H1 (cell line): Measurements from ENCODE around the gene MARCKS.
"Not testable (repeated sequence)": the region's sequence is repeated elsewhere in the genome, so short reads cannot be mapped to it uniquely, and the experiment has no call there.

Source experiments
- ATF3 ChIP-seq: IDR thresholded peaks from 2 replicates; pipeline ENCODE4 v1.6.1; 2011; ENCODE audit warnings: low read depth, mild to moderate bottlenecking, low read length; ENCODE audit not compliant: insufficient read depth
- BACH1 ChIP-seq: IDR thresholded peaks from 2 replicates; pipeline ENCODE4 v1.6.1; 2012; ENCODE audit warnings: low read length, improper control_type of control experiment
- BCL11A ChIP-seq, 2 experiments: IDR thresholded peaks; one replicate each; pipeline ENCODE4 v1.6.1; 2011; ENCODE audit warnings: low read depth in 2 of 2, low read length in 2 of 2, mild to moderate bottlenecking in 2 of 2
- BRCA1 ChIP-seq: IDR thresholded peaks from 2 replicates; pipeline ENCODE4 v1.6.1; 2012; ENCODE audit warnings: low read depth, low read length, improper control_type of control experiment
- CHD7 ChIP-seq: fragments of 300-600 bp; sonication (generic); IDR thresholded peaks from 2 replicates; pipeline ENCODE4 v1.7.1; 2012; ENCODE audit warnings: low read length, moderate library complexity, mild to moderate bottlenecking, inconsistent platforms; ENCODE audit not compliant: insufficient replicate concordance
- CTCF ChIP-seq, 3 experiments: IDR thresholded peaks; 1 replicate in 2 of 3; 2 replicates in 1 of 3; pipeline versions ENCODE4 v1.5.1 to v1.6.1; 2011; ENCODE audit warnings: low read length in 3 of 3, mild to moderate bottlenecking in 3 of 3, inconsistent platforms in 2 of 3, low read depth in 1 of 3, moderate library complexity in 1 of 3; ENCODE audit not compliant: insufficient read depth in 1 of 3; ENCODE audit errors: control extremely low read depth in 1 of 3
- EZH2 ChIP-seq: fragments of 200-600 bp; sonication (generic); IDR thresholded peaks from 2 replicates; pipeline ENCODE4 v1.7.1; 2012; ENCODE audit warnings: low read depth, mild to moderate bottlenecking, moderate library complexity, low read length, inconsistent platforms; ENCODE audit not compliant: severe bottlenecking
- PHF8 ChIP-seq: fragments of 200-600 bp; sonication (generic); conservative IDR thresholded peaks from 2 replicates; pipeline ENCODE4 v1.7.1; 2012; ENCODE audit warnings: low read depth, mild to moderate bottlenecking, inconsistent platforms, low read length, moderate library complexity
- RAD21 ChIP-seq, 2 experiments: IDR thresholded peaks in 1 of 2; conservative IDR thresholded peaks in 1 of 2; 2 replicates each; pipeline ENCODE4 v1.6.1; 2011; ENCODE audit warnings: low read depth in 2 of 2, low read length in 2 of 2, improper control_type of control experiment in 1 of 2, inconsistent platforms in 1 of 2, mild to moderate bottlenecking in 1 of 2, moderate library complexity in 1 of 2
- RFX5 ChIP-seq: IDR thresholded peaks from 2 replicates; pipeline ENCODE4 v1.6.1; 2011; ENCODE audit warnings: low read depth, low read length, improper control_type of control experiment, borderline replicate concordance
- RXRA ChIP-seq: IDR thresholded peaks from 2 replicates; pipeline ENCODE4 v1.6.1; 2011; ENCODE audit warnings: low read depth, mild to moderate bottlenecking, low read length, moderate library complexity; ENCODE audit not compliant: insufficient read depth
- SIX5 ChIP-seq: IDR thresholded peaks from 2 replicates; pipeline ENCODE4 v1.6.1; 2011; ENCODE audit warnings: mild to moderate bottlenecking, low read depth, low read length
- SRF ChIP-seq: IDR thresholded peaks from 2 replicates; pipeline ENCODE4 v1.6.1; 2011; ENCODE audit warnings: mild to moderate bottlenecking, low read depth, low read length, moderate library complexity

DNA sequence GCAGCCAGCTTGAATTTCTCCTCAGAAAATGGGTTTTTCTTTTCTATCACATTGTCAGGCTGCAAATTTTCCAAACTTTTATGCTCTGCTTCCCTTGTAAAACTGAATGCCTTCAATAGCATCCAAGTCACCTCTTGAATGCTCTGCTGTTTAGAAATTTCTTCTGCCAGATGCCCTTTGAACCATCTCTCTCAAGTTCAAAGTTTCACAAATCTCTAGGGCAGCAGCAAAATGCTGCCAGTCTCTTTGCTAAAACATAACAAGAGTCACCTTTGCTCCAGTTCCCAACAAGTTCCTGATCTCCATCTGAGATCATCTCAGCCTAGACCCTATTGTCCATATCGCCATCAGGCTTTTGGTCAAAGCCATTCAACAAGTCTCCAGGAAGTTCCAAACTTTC is 53.1 kb downstream of the MARCKS start:
- TF ChIP-seq CTCF (IDR thresholded peaks at IDR 0.05; ENCODE audit: control extremely low read depth in 1 of 3, insufficient read depth in 1 of 3, low read depth in 1 of 3, low read length in 3 of 3); RFX5; RAD21 (IDR thresholded peaks at IDR 0.05 in 1 of 2, conservative IDR thresholded peaks at IDR 0.05 in 1 of 2; ENCODE audit: low read depth in 2 of 2, low read length in 2 of 2); PHF8; BACH1; ATF3; CHD7; BCL11A (IDR thresholded peaks at IDR 0.05; ENCODE audit: low read depth in 2 of 2, low read length in 2 of 2); BRCA1; RXRA; SIX5; SRF; EZH2: not testable (repeated sequence)
